Neural progenitor cell (in vitro differentiated cells): ENCODE data around the gene FKBP14.

Experiments
- EZH2phosphoT487 ChIP-seq: fragments of 200-600 bp; sonication (generic); IDR thresholded peaks from 2 replicates; pipeline ENCODE4 v1.6.1; 2017; ENCODE audit warnings: antibody characterized with exemption
- TF ChIP-seq, protein P1 (sequence below): fragments of 200-600 bp; sonication (generic); IDR thresholded peaks from 2 replicates; pipeline ENCODE4 v1.5.1; 2017; ENCODE audit warnings: antibody characterized with exemption, mild to moderate bottlenecking

DNA sequence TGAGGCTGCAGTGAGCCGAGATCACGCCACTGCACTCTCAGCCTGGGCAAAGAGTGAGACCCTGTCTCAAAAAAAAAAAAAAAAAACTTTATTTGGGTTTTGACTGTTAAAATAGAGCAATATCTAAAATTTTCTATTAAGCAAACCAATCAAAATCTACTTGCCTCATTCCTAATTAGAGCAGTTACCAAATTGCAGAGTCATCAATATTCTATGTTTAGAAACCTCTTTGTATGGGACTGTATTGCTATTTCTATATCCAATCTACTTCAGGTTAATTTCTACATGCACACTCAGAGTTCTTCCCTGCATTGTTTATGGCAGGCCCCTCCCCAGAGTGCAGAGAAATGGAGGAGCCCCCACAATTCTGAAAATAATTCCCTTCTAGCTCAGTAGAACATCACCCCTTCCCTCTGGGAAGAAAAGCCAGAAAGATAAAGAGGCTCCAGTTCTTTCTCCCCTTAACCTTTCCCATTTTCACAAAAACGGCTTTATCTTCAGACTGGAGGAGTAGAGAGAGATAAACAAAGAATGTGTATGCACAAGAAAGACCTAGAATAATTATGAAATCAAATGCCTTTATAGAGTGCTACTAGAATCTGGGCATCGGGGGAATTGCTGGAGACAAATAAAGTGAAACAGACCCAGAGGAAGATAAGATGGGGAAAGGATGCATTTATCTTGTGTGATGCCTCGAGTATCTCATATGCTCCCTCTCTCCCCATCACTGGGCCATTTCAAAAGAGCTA, 54.8 kb downstream of the FKBP14 start:
- TF ChIP-seq, protein P1, sequence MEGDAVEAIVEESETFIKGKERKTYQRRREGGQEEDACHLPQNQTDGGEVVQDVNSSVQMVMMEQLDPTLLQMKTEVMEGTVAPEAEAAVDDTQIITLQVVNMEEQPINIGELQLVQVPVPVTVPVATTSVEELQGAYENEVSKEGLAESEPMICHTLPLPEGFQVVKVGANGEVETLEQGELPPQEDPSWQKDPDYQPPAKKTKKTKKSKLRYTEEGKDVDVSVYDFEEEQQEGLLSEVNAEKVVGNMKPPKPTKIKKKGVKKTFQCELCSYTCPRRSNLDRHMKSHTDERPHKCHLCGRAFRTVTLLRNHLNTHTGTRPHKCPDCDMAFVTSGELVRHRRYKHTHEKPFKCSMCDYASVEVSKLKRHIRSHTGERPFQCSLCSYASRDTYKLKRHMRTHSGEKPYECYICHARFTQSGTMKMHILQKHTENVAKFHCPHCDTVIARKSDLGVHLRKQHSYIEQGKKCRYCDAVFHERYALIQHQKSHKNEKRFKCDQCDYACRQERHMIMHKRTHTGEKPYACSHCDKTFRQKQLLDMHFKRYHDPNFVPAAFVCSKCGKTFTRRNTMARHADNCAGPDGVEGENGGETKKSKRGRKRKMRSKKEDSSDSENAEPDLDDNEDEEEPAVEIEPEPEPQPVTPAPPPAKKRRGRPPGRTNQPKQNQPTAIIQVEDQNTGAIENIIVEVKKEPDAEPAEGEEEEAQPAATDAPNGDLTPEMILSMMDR: no peak
- no peak for TF ChIP-seq EZH2phosphoT487
